ENCODE results near the gene ECHDC1. TPM values are rescaled to one million over a fixed set of nuclear protein-coding genes. Genes with fewer than 3 reads are reported as not detected.
"Not testable (repeated sequence)": the region's sequence is repeated elsewhere in the genome, so short reads cannot be mapped to it uniquely, and the experiment has no call there.

Gene ECHDC1
- total and polyA plus RNA-seq, 5 donors, result 31.9 to 40.5 (median 33.0) TPM

DNA sequence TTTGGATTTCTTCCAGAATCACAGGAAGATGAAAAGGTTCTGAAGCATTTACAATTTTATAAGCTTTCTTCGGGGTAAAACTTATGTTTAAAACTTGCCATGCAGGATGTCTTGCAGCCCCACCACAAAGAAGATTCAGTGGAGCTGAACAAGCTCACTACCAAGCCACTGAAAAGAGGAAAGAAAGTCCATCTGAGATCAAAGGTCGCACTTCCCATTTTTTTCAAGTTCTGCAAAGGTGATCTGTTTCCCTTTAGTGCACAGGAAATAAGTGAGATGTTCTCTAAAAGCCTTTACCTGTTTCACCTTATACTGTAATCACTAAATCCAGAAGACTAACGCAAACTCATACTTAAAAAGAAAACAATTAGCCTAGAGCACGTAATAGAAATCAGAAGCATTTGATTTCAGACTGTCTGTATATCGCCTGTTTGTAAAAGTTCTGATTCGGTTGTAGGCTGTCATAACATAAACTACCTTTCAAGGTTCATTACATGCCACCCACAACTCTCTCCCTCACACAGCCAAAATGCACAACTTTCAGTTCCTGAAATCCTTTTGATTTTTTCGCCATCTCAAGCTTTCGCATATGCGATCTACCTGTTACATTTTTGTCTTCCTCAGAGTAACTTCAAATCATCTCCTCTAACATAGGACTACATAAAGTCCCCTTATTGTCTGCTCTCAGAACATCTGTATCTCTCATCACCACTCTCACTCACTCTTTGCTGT, 1.8 kb downstream of the ECHDC1 start:
- peak overlapping the region; percentile 62 for H3K4me3 ChIP-seq (ENCODE audit: low read length)
- WGBS, result 77% methylated on average over 9 of the region's 9 CpGs
- H3K27ac ChIP-seq (ENCODE audit: low read length), result no peak overlapping the region
- H3K4me1 ChIP-seq (ENCODE audit: control insufficient read depth, insufficient read depth, low read length), result peaks cover 3% of the 10 kb centered on the region
- intact Hi-C loops (cut with DNase I), result no loop called here
- H3K9me3 ChIP-seq (ENCODE audit: control insufficient read depth, low read length), result no peaks in the 10 kb centered on the region
- DNase-seq (no peak), ATAC-seq (no peak)
- no peaks in the 10 kb centered on the region for H3K27me3 ChIP-seq (ENCODE audit: control insufficient read depth, insufficient read depth)

DNA sequence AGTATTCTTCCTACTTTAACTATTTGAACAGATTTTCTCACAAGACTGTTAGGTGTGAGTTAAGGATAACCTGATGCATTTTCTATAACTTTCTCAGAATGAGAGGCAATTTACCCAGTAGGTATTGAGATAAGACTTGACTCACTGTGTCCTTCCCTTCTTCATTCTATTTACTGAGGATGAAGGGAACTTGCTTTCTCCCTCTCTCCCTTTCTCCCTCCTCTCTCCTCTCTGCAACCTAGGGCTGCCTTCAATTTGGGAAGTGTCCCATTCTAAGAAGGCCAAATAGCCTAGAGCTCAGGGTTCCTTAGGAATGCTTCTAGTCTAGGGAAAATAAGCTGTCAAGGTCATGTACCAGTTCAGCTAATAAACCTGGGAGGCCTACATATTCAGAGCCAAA, 3.2 kb downstream of the ECHDC1 start:
- H3K27me3 ChIP-seq (ENCODE audit: control insufficient read depth, insufficient read depth), result no peaks in the 10 kb centered on the region
- DNase-seq (no peak), ATAC-seq (no peak)
- no peak overlapping the region for H3K27ac ChIP-seq (ENCODE audit: low read length)
- no peaks in the 10 kb centered on the region for H3K9me3 ChIP-seq (ENCODE audit: control insufficient read depth, low read length)
- intact Hi-C loops (cut with DNase I), result no loop called here
- peaks cover 3% of the 10 kb centered on the region for H3K4me1 ChIP-seq (ENCODE audit: control insufficient read depth, insufficient read depth, low read length)
- H3K4me3 ChIP-seq (ENCODE audit: low read length), result no peak overlapping the region

DNA sequence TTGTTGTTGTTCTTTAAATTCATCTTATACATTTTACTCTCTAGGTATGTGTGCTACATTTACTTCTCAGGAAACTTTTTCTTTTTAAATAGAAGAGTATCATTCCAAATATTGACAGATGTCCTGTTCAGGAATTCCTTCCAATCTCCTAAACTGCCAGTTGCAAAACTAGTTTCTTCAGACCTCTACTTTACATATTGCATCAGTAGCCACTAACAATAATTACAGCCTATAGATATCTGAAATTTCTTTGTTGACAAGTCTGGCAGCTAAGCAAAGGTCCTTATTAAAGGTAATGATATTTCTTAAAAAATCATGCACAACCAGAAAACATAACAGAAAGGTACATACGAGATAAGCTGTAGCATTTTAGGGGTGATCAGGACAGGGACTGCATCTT, 4.5 kb downstream of the ECHDC1 start:
- H3K9me3 ChIP-seq (ENCODE audit: control insufficient read depth, low read length), result no peaks in the 10 kb centered on the region
- intact Hi-C loops (cut with DNase I), result no loop called here
- H3K4me1 ChIP-seq (ENCODE audit: control insufficient read depth, insufficient read depth, low read length), result peaks cover 3% of the 10 kb centered on the region
- ATAC-seq (no peak), DNase-seq (no peak)
- H3K27me3 ChIP-seq (ENCODE audit: control insufficient read depth, insufficient read depth), result no peaks in the 10 kb centered on the region
- H3K4me3 ChIP-seq (ENCODE audit: low read length), result no peak overlapping the region
- 84% methylated on average over 1 of the region's 1 CpG for WGBS
- H3K27ac ChIP-seq (ENCODE audit: low read length), result no peak overlapping the region

DNA sequence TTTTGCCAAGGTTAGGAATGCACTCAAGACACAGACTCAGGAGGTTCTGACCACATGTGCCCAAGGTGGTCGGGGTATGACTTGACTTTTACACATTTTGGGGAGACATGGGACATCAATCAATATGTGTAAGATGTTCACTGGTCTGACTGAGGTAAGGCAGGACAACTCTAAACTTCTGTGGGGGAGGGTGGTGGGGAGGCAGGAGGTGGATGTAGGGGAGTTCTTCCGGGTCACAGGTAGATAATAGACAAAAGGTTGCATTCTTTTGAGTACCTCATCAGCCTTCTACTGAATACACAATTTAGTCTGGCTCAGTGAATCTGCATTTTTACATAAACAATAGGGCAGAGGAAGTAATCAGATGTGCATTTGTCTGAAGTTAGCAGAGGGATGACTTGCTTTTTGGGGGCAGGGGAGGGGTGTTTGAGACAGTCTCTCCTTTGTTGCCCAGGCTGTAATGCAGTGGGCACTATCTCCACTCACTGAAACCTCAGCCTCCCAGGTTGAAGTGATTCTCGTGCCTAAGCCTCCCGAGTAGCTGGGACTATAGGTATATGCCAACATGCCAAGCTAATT, 10.9 kb downstream of the ECHDC1 start:
- no peaks in the 10 kb centered on the region for H3K27me3 ChIP-seq (ENCODE audit: control insufficient read depth, insufficient read depth)
- intact Hi-C loops (cut with DNase I), result no loop called here
- no peaks in the 10 kb centered on the region for H3K4me1 ChIP-seq (ENCODE audit: control insufficient read depth, insufficient read depth, low read length)
- ATAC-seq (no peak), DNase-seq (no peak)
- H3K27ac ChIP-seq (ENCODE audit: low read length), result no peak overlapping the region
- WGBS, result 71% methylated on average over 4 of the region's 4 CpGs
- no peak overlapping the region for H3K4me3 ChIP-seq (ENCODE audit: low read length)
- no peaks in the 10 kb centered on the region for H3K9me3 ChIP-seq (ENCODE audit: control insufficient read depth, low read length)

DNA sequence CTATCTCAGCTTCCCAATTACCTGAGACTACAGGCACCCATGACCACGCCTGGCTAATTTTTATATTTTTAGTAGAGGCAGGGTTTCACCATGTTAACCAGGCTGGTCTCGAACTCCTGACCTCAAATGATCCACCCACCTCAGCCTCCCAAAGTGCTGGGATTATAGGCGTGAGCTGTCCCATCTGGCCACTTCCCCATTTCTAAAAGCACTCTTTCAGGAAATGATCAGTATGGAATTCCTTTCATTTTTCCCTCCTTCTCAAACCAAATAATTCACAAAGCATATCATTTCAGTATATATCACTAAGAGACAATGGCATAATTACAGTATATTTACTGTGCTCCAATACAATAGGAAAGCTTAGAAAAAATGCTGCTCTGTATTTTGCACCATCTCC, 12.2 kb downstream of the ECHDC1 start:
- ATAC-seq; intact Hi-C loops (cut with DNase I); H3K4me3 ChIP-seq (ENCODE audit: low read length); H3K27me3 ChIP-seq (ENCODE audit: control insufficient read depth, insufficient read depth); H3K27ac ChIP-seq (ENCODE audit: low read length); H3K9me3 ChIP-seq (ENCODE audit: control insufficient read depth, low read length); DNase-seq; H3K4me1 ChIP-seq (ENCODE audit: control insufficient read depth, insufficient read depth, low read length): not testable (repeated sequence)
- WGBS, result 73% methylated on average over 3 of the region's 3 CpGs

DNA sequence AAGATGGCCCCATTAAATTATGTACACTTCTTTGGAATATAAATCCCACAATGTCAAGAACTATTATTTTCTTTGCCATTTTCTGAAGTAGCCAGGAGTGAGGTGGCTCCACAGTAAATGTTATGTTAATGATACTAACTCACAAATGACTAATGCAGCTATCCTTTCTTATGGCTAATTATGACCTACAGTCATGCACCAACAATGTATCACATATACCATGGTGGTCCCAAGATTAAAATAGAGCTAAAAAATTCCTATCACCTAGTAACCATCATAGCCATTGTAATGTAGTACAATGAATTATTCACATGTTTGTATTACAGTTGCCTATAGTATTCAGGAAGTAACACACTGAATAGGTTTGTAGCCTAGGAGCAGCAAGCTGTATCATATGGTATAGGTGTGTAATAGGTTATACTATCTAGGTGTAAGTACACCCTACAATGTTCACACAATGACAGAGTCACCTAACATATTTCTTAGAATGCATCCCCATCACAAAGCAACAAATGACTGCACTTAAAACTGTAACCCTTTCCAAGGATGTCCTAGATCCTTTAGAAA, 15.3 kb downstream of the ECHDC1 start:
- Histone ChIP-seq H3K27ac (ENCODE audit: low read length) (no peak overlapping the region), H3K4me1 (ENCODE audit: control insufficient read depth, insufficient read depth, low read length) (no peaks in the 10 kb centered on the region), H3K27me3 (ENCODE audit: control insufficient read depth, insufficient read depth) (no peaks in the 10 kb centered on the region), H3K4me3 (ENCODE audit: low read length) (no peak overlapping the region), H3K9me3 (ENCODE audit: control insufficient read depth, low read length) (no peaks in the 10 kb centered on the region)
- DNase-seq, result no peak
- intact Hi-C loops (cut with DNase I), result no loop called here
- no peak for ATAC-seq

DNA sequence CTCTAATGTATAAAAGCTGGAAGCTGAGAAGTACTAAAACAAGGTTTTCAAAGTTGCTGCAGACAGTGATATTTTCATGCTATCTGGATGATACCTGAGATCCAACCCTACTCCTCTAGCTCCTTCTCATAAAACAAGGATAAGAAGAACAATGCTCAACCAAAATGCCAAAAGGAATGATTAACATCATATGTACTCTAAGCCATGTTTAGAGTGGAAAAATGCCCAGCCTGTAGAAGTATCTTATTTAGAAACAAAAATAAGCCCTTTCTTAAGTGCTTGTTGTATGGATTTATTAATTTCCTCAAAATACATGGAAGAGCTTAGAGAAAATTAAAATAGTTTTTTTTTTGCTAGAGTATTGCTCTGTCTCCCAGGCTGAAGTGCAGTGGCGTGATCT, 23.7 kb downstream of the ECHDC1 start:
- 97% methylated on average over 1 of the region's 1 CpG for WGBS
- Histone ChIP-seq H3K4me3 (ENCODE audit: low read length) (no peak overlapping the region), H3K9me3 (ENCODE audit: control insufficient read depth, low read length) (no peaks in the 10 kb centered on the region), H3K4me1 (ENCODE audit: control insufficient read depth, insufficient read depth, low read length) (no peaks in the 10 kb centered on the region), H3K27me3 (ENCODE audit: control insufficient read depth, insufficient read depth) (no peaks in the 10 kb centered on the region), H3K27ac (ENCODE audit: low read length) (no peak overlapping the region)
- intact Hi-C loops (cut with DNase I), result no loop called here
- DNase-seq (no peak), ATAC-seq (no peak)

DNA sequence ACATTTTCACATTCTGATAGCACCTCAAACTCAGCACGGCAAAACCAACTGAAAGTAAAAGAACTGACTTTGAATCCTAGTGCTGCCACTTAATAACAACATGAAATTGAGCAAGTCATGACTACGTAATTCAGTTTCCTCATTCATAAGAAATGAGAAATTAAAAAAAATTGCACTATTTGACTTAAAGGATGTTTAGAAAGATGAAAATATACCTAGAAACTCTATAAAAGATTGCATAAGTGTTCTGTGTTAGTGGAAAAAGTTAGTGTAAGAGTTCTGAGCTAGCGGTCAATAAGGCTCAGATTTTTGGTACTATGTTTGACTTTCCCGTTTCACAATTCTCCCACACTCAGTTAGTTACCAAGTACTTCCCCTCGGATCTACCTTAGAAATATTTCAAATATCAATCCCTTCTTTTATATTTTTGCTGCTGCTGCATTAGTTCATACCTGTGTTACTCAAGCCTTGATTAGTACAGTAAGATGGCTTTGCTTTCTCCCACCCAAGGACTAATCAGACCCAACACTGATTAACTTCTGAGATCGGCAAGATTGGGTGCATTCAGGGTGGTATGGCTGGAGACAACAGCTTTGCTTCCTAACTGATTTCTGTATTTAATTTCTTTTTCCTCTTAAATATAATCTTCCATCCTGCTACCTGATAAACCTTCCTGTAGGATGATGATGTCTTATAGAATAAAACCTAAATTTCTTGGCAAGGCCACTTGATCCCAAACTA, 25.9 kb downstream of the ECHDC1 start:
- 72% methylated on average over 6 of the region's 6 CpGs for WGBS
- ATAC-seq, result no peak
- Histone ChIP-seq H3K27me3 (ENCODE audit: control insufficient read depth, insufficient read depth) (no peaks in the 10 kb centered on the region), H3K4me1 (ENCODE audit: control insufficient read depth, insufficient read depth, low read length) (no peaks in the 10 kb centered on the region), H3K27ac (ENCODE audit: low read length) (no peak overlapping the region), H3K4me3 (ENCODE audit: low read length) (no peak overlapping the region), H3K9me3 (ENCODE audit: control insufficient read depth, low read length) (no peaks in the 10 kb centered on the region)
- DNase-seq, result no peak
- intact Hi-C loops (cut with DNase I), result no loop called here

DNA sequence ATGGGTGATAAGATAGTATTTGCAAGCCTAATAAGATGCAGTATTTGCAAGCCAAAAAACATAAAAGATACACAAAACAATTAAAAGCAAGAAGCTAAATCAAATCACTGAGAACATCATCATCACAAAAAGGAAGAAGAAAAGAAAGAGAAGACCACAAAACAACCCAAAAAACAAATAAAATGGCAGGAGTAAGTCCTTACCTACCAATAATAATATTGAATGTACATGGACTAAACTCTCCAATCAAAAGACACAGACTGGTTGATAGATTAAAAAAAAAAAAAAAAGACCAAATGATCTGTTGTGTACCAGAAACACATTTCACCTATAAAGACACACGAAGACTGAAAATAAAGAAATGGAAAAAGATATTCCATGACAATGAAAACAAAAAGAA, 37.7 kb downstream of the ECHDC1 start:
- intact Hi-C loops (cut with DNase I), result loop anchor here in 1 of 4 donors (10.0 kb wide), 2 partner anchors 119 to 229 kb away; no protein-coding TSS in a partner anchor
- no peaks in the 10 kb centered on the region for H3K4me1 ChIP-seq (ENCODE audit: control insufficient read depth, insufficient read depth, low read length)
- 96% methylated on average over 1 of the region's 1 CpG for WGBS
- H3K9me3 ChIP-seq (ENCODE audit: control insufficient read depth, low read length), result no peaks in the 10 kb centered on the region
- H3K27me3 ChIP-seq (ENCODE audit: control insufficient read depth, insufficient read depth), result no peaks in the 10 kb centered on the region
- ATAC-seq (no peak), DNase-seq (no peak)
- no peak overlapping the region for H3K4me3 ChIP-seq (ENCODE audit: low read length)
- no peak overlapping the region for H3K27ac ChIP-seq (ENCODE audit: low read length)

DNA sequence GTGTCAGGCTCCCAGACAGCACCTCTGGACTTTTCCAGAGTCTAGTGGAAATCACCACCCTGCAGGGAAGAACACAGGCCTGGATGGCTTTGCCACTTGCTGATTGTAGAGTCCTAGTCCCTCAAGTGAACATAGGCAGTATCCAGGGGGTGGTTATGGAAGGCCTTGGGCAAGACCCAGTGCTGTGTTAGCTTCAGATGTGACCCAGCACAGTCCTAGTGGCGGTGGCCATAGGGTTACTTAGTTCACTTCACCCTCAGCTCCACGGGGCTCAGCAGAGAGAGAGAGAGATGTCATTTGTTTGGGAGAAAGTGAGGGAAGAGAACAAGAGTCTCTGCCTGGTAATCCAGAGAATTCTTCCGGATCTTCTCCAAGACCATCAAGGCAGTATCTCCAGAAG, 39.5 kb downstream of the ECHDC1 start:
- no peaks in the 10 kb centered on the region for H3K27me3 ChIP-seq (ENCODE audit: control insufficient read depth, insufficient read depth)
- no peak overlapping the region for H3K4me3 ChIP-seq (ENCODE audit: low read length)
- ATAC-seq (peak; percentile 14 to 16), DNase-seq (no peak)
- H3K9me3 ChIP-seq (ENCODE audit: control insufficient read depth, low read length), result no peaks in the 10 kb centered on the region
- H3K27ac ChIP-seq (ENCODE audit: low read length), result no peak overlapping the region
- H3K4me1 ChIP-seq (ENCODE audit: control insufficient read depth, insufficient read depth, low read length), result peaks cover 3% of the 10 kb centered on the region
- 90% methylated on average over 3 of the region's 3 CpGs for WGBS
- intact Hi-C loops (cut with DNase I), result loop anchor here in 1 of 4 donors (10.0 kb wide), 2 partner anchors 121 to 231 kb away; no protein-coding TSS in a partner anchor

Measured in right cardiac atrium (tissue), 5 donors.